GM23248 (cell line): ENCODE data around the gene MBP.

Experiments used
- EZH2 ChIP-seq: fragments of 200-600 bp; sonication (generic); IDR thresholded peaks from 2 replicates; pipeline ENCODE4 v1.6.1; 2018; ENCODE audit warnings: antibody characterized with exemption, mild to moderate bottlenecking; ENCODE audit not compliant: insufficient read depth, poor library complexity, severe bottlenecking
- EZH2phosphoT487 ChIP-seq: fragments of 200-600 bp; sonication (generic); IDR thresholded peaks from 2 replicates; pipeline ENCODE4 v1.6.1; 2018; ENCODE audit warnings: antibody characterized with exemption, moderate library complexity, mild to moderate bottlenecking, low read depth; ENCODE audit not compliant: insufficient read depth

GRCh38 chr18:77056344-77057005 lies 76.1 kb downstream of the MBP start:
- TF ChIP-seq EZH2phosphoT487 (no peak), EZH2 (no peak)
